HCT116 (cell line): ENCODE results near the gene HSD17B12. TPM values are rescaled to one million over a fixed set of nuclear protein-coding genes. Genes with fewer than 3 reads are reported as not detected.

ENCODE experiments used
- ATAC-seq: fragments of 200-7000 bp; cut with Tn5 transposase; 2 replicates; pipeline ENCODE4 v1.9.1; 2020; ENCODE audit warnings: mild to moderate bottlenecking, moderate library complexity
- Bru-seq: library from RNA; stranded (reverse); fragments of 400-500 nt; gene quantifications from one replicate; lab custom pipeline; 2021; lab: Mats Ljungman, UMichigan
- BruChase-seq, 2 experiments: library from RNA; stranded (reverse); fragments of 400-500 nt; gene quantifications; one replicate each; lab custom pipeline; 2021; lab: Mats Ljungman, UMichigan
- BruUV-seq: library from RNA; stranded (reverse); fragments of 400-500 nt; replicated peaks from 2 replicates; lab custom pipeline; 2021; lab: Mats Ljungman, UMichigan
- CTCF ChIA-PET: fragments of 300-600 bp; sonication (Branson Sonifier 250); formaldehyde crosslinking; loops from one replicate; lab custom pipeline; 2021; ENCODE audit warnings: antibody characterized with exemption; lab: Charles Lee
- POLR2A ChIA-PET: fragments of 300-600, 350-600 bp; sonication (Branson Sonifier 250); formaldehyde crosslinking; loops from one replicate; lab custom pipeline; 2021; ENCODE audit warnings: antibody characterized with exemption; lab: Charles Lee
- RAD21 ChIA-PET, 2 experiments: fragments of 300-600 bp; sonication (Branson Sonifier 250); formaldehyde crosslinking; loops; one replicate each; lab custom pipeline; 2023; ENCODE audit warnings: low total read pairs in 2 of 2; ENCODE audit not compliant: uncharacterized antibody in 2 of 2, unreplicated experiment in 2 of 2, low non-redundant PET in 1 of 2; lab: Charles Lee
- DNase-seq: peaks from one replicate; pipeline ENCODE4 v3.0.0-alpha.2; 2010; ENCODE audit warnings: low read depth, low spot score
- H2AFZ ChIP-seq: fragments of 200-600 bp; shearing (Covaris generic), sonication (generic); 2 replicates; pipeline ENCODE4 v1.6.1; 2017; ENCODE audit warnings: low read depth, mixed run types, mixed read lengths, antibody characterized with exemption, low read length; ENCODE audit not compliant: poor library complexity, severe bottlenecking
- H3K27ac ChIP-seq: 2 replicates; pipeline ENCODE4 v1.5.1; 2012; ENCODE audit warnings: low read depth, low read length
- H3K27me3 ChIP-seq: fragments of 200-600 bp; sonication (generic); 2 replicates; pipeline ENCODE4 v1.6.1; 2016; ENCODE audit warnings: mixed run types, low read length, mixed read lengths; ENCODE audit not compliant: insufficient read depth
- H3K36me3 ChIP-seq, 2 experiments: fragments of 200-500 bp in 1 of 2; fragments of 200-600 bp in 1 of 2; sonication (Bioruptor generic) in 1 of 2; sonication (generic) in 1 of 2; 2 replicates each; pipeline versions ENCODE4 v1.5.1 to v1.6.1; 2014 to 2016; ENCODE audit warnings: low read length in 2 of 2, inconsistent platforms in 1 of 2, mixed read lengths in 1 of 2, mixed run types in 1 of 2; ENCODE audit not compliant: insufficient read depth in 2 of 2, control insufficient read depth in 1 of 2
- H3K4me1 ChIP-seq, 2 experiments: fragments of 200-600 bp in 1 of 2; sonication (generic) in 1 of 2; 2 replicates each; pipeline versions ENCODE4 v1.5.1 to v1.6.1; 2012 to 2017; ENCODE audit warnings: low read length in 2 of 2, inconsistent platforms in 1 of 2, mild to moderate bottlenecking in 1 of 2, mixed read lengths in 1 of 2, mixed run types in 1 of 2, moderate library complexity in 1 of 2; ENCODE audit not compliant: insufficient read depth in 2 of 2, control insufficient read depth in 1 of 2
- H3K4me2 ChIP-seq: fragments of 200-600 bp; sonication (generic); 2 replicates; pipeline ENCODE4 v1.6.1; 2017; ENCODE audit warnings: mixed run types, low read length, mixed read lengths
- H3K4me3 ChIP-seq, 2 experiments: fragments of 200-600 bp in 1 of 2; sonication (generic) in 1 of 2; replicated peaks in 1 of 2; 2 replicates each; pipeline ENCODE4 v1.5.1; 2011 to 2016; ENCODE audit warnings: low read length in 2 of 2, control low read depth in 1 of 2, low read depth in 1 of 2, mild to moderate bottlenecking in 1 of 2, mixed read lengths in 1 of 2, mixed run types in 1 of 2
- H3K79me2 ChIP-seq: fragments of 200-600 bp; sonication (generic); 2 replicates; pipeline ENCODE4 v1.6.1; 2017; ENCODE audit warnings: mild to moderate bottlenecking, mixed run types, low read length, moderate library complexity, mixed read lengths; ENCODE audit not compliant: insufficient read depth
- H3K9ac ChIP-seq: fragments of 200-600 bp; sonication (generic); 2 replicates; pipeline ENCODE4 v1.6.1; 2016; ENCODE audit warnings: low read length, mixed read lengths
- H3K9me2 ChIP-seq: fragments of 200-600 bp; sonication (generic), shearing (Covaris generic); 2 replicates; pipeline ENCODE4 v1.6.1; 2017; ENCODE audit warnings: mixed run types, mild to moderate bottlenecking, moderate library complexity; ENCODE audit not compliant: insufficient read depth
- H3K9me3 ChIP-seq, 2 experiments: fragments of 200-500 bp in 1 of 2; fragments of 200-600 bp in 1 of 2; sonication (Bioruptor generic) in 1 of 2; sonication (generic) in 1 of 2; 2 replicates each; pipeline ENCODE4 v1.6.1; 2014 to 2017; ENCODE audit warnings: low read length in 2 of 2, mixed read lengths in 2 of 2, inconsistent platforms in 1 of 2, low read depth in 1 of 2, mild to moderate bottlenecking in 1 of 2, mixed run types in 1 of 2, moderate library complexity in 1 of 2; ENCODE audit not compliant: control insufficient read depth in 1 of 2, insufficient read depth in 1 of 2
- H4K20me1 ChIP-seq: fragments of 200-600 bp; sonication (generic), shearing (Covaris generic); 2 replicates; pipeline ENCODE4 v1.6.1; 2017; ENCODE audit warnings: mixed run types, mild to moderate bottlenecking, moderate library complexity; ENCODE audit not compliant: insufficient read depth
- ATF3 ChIP-seq: IDR thresholded peaks from 2 replicates; pipeline ENCODE4 v1.6.1; 2012
- CBX3 ChIP-seq: IDR thresholded peaks from 2 replicates; pipeline ENCODE4 v1.6.1; 2012; ENCODE audit warnings: low read depth
- CEBPB ChIP-seq: IDR thresholded peaks from 2 replicates; pipeline ENCODE4 v1.6.1; 2012; ENCODE audit warnings: low read depth
- CTCF ChIP-seq, 3 experiments: fragments of 200-600 bp in 1 of 3; sonication (generic) in 1 of 3; IDR thresholded peaks in 2 of 3; conservative IDR thresholded peaks in 1 of 3; 2 replicates each; pipeline ENCODE4 v1.5.1; 2012 to 2017; ENCODE audit warnings: low read depth in 2 of 3, low read length in 2 of 3, antibody characterized with exemption in 1 of 3, borderline replicate concordance in 1 of 3, control low read depth in 1 of 3, mild to moderate bottlenecking in 1 of 3, mixed read lengths in 1 of 3, mixed run types in 1 of 3, moderate library complexity in 1 of 3; ENCODE audit not compliant: insufficient read depth in 1 of 3
- EGR1 ChIP-seq: IDR thresholded peaks from 2 replicates; pipeline ENCODE4 v1.6.1; 2012; ENCODE audit warnings: low read depth
- ELF1 ChIP-seq: IDR thresholded peaks from 2 replicates; pipeline ENCODE4 v1.6.1; 2012; ENCODE audit warnings: low read depth, borderline replicate concordance
- EZH2 ChIP-seq: fragments of 200-600 bp; sonication (generic); IDR thresholded peaks from 2 replicates; pipeline ENCODE4 v1.6.1; 2017; ENCODE audit warnings: antibody characterized with exemption, mixed run types
- FOSL1 ChIP-seq: IDR thresholded peaks from 2 replicates; pipeline ENCODE4 v1.6.1; 2012; ENCODE audit warnings: low read depth
- JUND ChIP-seq: IDR thresholded peaks from 2 replicates; pipeline ENCODE4 v1.6.1; 2012
- POLR2A ChIP-seq: IDR thresholded peaks from 2 replicates; pipeline ENCODE4 v1.7.0; 2011; ENCODE audit warnings: borderline replicate concordance; ENCODE audit not compliant: insufficient read depth, insufficient read length; ENCODE audit errors: extremely low read depth
- SIN3A ChIP-seq: IDR thresholded peaks from 2 replicates; pipeline ENCODE4 v1.6.1; 2012; ENCODE audit warnings: low read depth
- SP1 ChIP-seq: IDR thresholded peaks from 2 replicates; pipeline ENCODE4 v1.6.1; 2012; ENCODE audit warnings: low read depth
- SRF ChIP-seq: IDR thresholded peaks from 2 replicates; pipeline ENCODE4 v1.6.1; 2012; ENCODE audit warnings: low read depth
- YY1 ChIP-seq: IDR thresholded peaks from 2 replicates; pipeline ENCODE4 v1.6.1; 2011; ENCODE audit warnings: low read length, low read depth, moderate library complexity, mild to moderate bottlenecking; ENCODE audit not compliant: insufficient replicate concordance; ENCODE audit errors: extremely low read depth
- ZBTB33 ChIP-seq: IDR thresholded peaks from 2 replicates; pipeline ENCODE4 v1.6.1; 2011; ENCODE audit warnings: mild to moderate bottlenecking, low read length, moderate library complexity; ENCODE audit not compliant: insufficient replicate concordance; ENCODE audit errors: extremely low read depth
- ZFX ChIP-seq: fragments of 450-650 bp; IDR thresholded peaks from 2 replicates; pipeline ENCODE4 v1.6.1; 2017
- intact Hi-C: fragments of 100-400 bp; cut with micrococcal nuclease; formaldehyde crosslinking; loops from 2 replicates; pipeline ENCODE4 v1.10.0; 2022
- long read RNA-seq: library from polyadenylated mRNA; unstranded; transcript quantifications from one replicate; pipeline ENCODE4 v2.0.0, GENCODE V29; 2021; ENCODE audit not compliant: unreplicated experiment
- polyA plus RNA-seq: library from polyadenylated mRNA; unstranded; fragments of >200 nt; gene quantifications from 2 replicates; pipeline ENCODE4 v1.2.1, GENCODE V29; 2012; ENCODE audit warnings: missing spikeins
- total RNA-seq: library from RNA; stranded (reverse); gene quantifications from one replicate; pipeline ENCODE4 v1.2.1, GENCODE V29; 2021; ENCODE audit not compliant: unreplicated experiment
- TF ChIP-seq, protein P1 (sequence below): IDR thresholded peaks from 2 replicates; pipeline ENCODE4 v1.6.1; 2012; ENCODE audit warnings: low read depth

Gene HSD17B12
- total RNA-seq (83.7 TPM), Bru-seq, nascent RNA (percentile 89 among the genes with signal in this experiment), BruChase-seq, experiment 1, labeled RNA remaining after a 6-hour chase (percentile 96 among the genes with signal in this experiment), BruChase-seq, experiment 2, labeled RNA remaining after a 2-hour chase (percentile 87 among the genes with signal in this experiment)
- 39.6 and 47.1 TPM in 2 replicates for polyA plus RNA-seq
- long read RNA-seq, full-length matches to known transcripts, result 101 of 119 reads
- long read RNA-seq, partial matches to known transcripts, result 2 of 119 reads
- long read RNA-seq, other reads (novel, unspliced or antisense), result 16 of 119 reads

GRCh38 chr11:43680521-43681400, at the start of gene HSD17B12:
HSD17B12 (plus strand) TSS chr11:43680738; CDS start chr11:43680828, 90 bp downstream.
- peak within 1 kb of the TSS; percentile 77 for H3K27ac ChIP-seq
- no peaks in the 10 kb centered on the region for H4K20me1 ChIP-seq
- peak within 1 kb of the TSS; percentile 93 for H3K9ac ChIP-seq
- ATAC-seq (peak; percentile 97), DNase-seq (peak; percentile 97)
- no peaks in the 10 kb centered on the region; a peak in 1 of 4 replicates for H3K9me3 ChIP-seq
- H3K27me3 ChIP-seq, result no peaks in the 10 kb centered on the region
- peak within 1 kb of the TSS; percentile 90 to 96 for H3K4me3 ChIP-seq
- CTCF ChIA-PET, result interaction anchor here (0.7 kb wide), 1 partner anchor 171 kb away, joined by 4 read pairs; no protein-coding TSS in a partner anchor
- POLR2A ChIA-PET, result interaction anchor here (0.6 to 1.6 kb wide), 4 partner anchors 10 to 150 kb away, joined by 3 to 9 read pairs (median 4); no protein-coding TSS in a partner anchor
- H3K79me2 ChIP-seq, result peaks cover 49% of the 10 kb centered on the region
- no peaks in the 10 kb centered on the region for H3K9me2 ChIP-seq
- peaks cover 4 to 16% of the 10 kb centered on the region in 2 experiments for H3K36me3 ChIP-seq
- peak within 1 kb of the TSS; percentile 73 for H3K4me2 ChIP-seq
- H3K4me1 ChIP-seq, result peaks cover 0 to 10% of the 10 kb centered on the region in 2 experiments; a peak in 2 of 4 replicates
- RAD21 ChIA-PET, result no interaction called here
- BruUV-seq, result TSS peak; percentile 56
- intact Hi-C loops, result no loop called here
- peak within 1 kb of the TSS; percentile 54 for H2AFZ ChIP-seq
- peak; percentile 98 for TF ChIP-seq ZFX
- no peak for TF ChIP-seq CTCF (IDR thresholded peaks at IDR 0.05 in 2 of 3, conservative IDR thresholded peaks at IDR 0.05 in 1 of 3; ENCODE audit: borderline replicate concordance in 1 of 3, insufficient read depth in 1 of 3, low read depth in 2 of 3, low read length in 2 of 3)
- no peak for TF ChIP-seq ZBTB33
- no peak for TF ChIP-seq ELF1
- 0 out of 2 replicates have a peak, but pooled peaks have one; percentile 21 for TF ChIP-seq EGR1
- no peak for TF ChIP-seq JUND
- TF ChIP-seq POLR2A, result peak; percentile 67
- TF ChIP-seq CBX3, result peak; percentile 27; the same call in 1 of the 2 replicates
- TF ChIP-seq SP1, result peak; percentile 85
- no peak for TF ChIP-seq SRF
- TF ChIP-seq YY1, result peak; percentile 53
- no peak for TF ChIP-seq ATF3
- no peak for TF ChIP-seq FOSL1
- TF ChIP-seq, protein P1, sequence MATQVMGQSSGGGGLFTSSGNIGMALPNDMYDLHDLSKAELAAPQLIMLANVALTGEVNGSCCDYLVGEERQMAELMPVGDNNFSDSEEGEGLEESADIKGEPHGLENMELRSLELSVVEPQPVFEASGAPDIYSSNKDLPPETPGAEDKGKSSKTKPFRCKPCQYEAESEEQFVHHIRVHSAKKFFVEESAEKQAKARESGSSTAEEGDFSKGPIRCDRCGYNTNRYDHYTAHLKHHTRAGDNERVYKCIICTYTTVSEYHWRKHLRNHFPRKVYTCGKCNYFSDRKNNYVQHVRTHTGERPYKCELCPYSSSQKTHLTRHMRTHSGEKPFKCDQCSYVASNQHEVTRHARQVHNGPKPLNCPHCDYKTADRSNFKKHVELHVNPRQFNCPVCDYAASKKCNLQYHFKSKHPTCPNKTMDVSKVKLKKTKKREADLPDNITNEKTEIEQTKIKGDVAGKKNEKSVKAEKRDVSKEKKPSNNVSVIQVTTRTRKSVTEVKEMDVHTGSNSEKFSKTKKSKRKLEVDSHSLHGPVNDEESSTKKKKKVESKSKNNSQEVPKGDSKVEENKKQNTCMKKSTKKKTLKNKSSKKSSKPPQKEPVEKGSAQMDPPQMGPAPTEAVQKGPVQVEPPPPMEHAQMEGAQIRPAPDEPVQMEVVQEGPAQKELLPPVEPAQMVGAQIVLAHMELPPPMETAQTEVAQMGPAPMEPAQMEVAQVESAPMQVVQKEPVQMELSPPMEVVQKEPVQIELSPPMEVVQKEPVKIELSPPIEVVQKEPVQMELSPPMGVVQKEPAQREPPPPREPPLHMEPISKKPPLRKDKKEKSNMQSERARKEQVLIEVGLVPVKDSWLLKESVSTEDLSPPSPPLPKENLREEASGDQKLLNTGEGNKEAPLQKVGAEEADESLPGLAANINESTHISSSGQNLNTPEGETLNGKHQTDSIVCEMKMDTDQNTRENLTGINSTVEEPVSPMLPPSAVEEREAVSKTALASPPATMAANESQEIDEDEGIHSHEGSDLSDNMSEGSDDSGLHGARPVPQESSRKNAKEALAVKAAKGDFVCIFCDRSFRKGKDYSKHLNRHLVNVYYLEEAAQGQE, result no peak
- peak; percentile 59; the same call in 1 of the 2 replicates for TF ChIP-seq SIN3A
- TF ChIP-seq CEBPB, result no peak
- no peak for TF ChIP-seq EZH2
